GM23338 (cell line): ENCODE results near the gene KCNH5. TPM values are rescaled to one million over a fixed set of nuclear protein-coding genes. Genes with fewer than 3 reads are reported as not detected.

Experiments used
- ATAC-seq: fragments of 200-7000 bp; cut with Tn5 transposase; 3 replicates; pipeline ENCODE4 v1.9.1; 2020
- DNase-seq: peaks from one replicate; pipeline ENCODE4 v3.0.0-alpha.2; 2015; ENCODE audit warnings: low spot score
- H2AFZ ChIP-seq: fragments of 200-600 bp; sonication (generic); 2 replicates; pipeline ENCODE4 v1.8.0; 2016; ENCODE audit warnings: antibody characterized with exemption, mild to moderate bottlenecking, moderate library complexity
- H3F3A ChIP-seq: fragments of 200-600 bp; sonication (generic); replicated peaks from 2 replicates; pipeline ENCODE4 v1.8.0; 2017; ENCODE audit warnings: antibody characterized with exemption, mixed run types, low read depth
- H3K27ac ChIP-seq: fragments of 200-600 bp; sonication (generic); 2 replicates; pipeline ENCODE4 v1.6.1; 2016; ENCODE audit warnings: low read depth
- H3K27me3 ChIP-seq: fragments of 200-600 bp; sonication (generic); 2 replicates; pipeline ENCODE4 v1.8.0; 2016; ENCODE audit warnings: mild to moderate bottlenecking, mixed run types, moderate library complexity; ENCODE audit not compliant: insufficient read depth
- H3K36me3 ChIP-seq: fragments of 200-600 bp; sonication (generic); 2 replicates; pipeline ENCODE4 v1.8.0; 2016; ENCODE audit warnings: mild to moderate bottlenecking; ENCODE audit not compliant: insufficient read depth
- H3K4me1 ChIP-seq: fragments of 200-600 bp; sonication (generic); 2 replicates; pipeline ENCODE4 v1.8.0; 2016; ENCODE audit warnings: mild to moderate bottlenecking, moderate library complexity; ENCODE audit not compliant: insufficient read depth
- H3K4me2 ChIP-seq: fragments of 200-600 bp; sonication (generic); 2 replicates; pipeline ENCODE4 v1.7.1; 2017; ENCODE audit warnings: mixed run types
- H3K4me3 ChIP-seq: fragments of 200-600 bp; sonication (generic); 2 replicates; pipeline ENCODE4 v1.6.1; 2016; ENCODE audit warnings: mixed run types
- H3K79me2 ChIP-seq: fragments of 200-600 bp; sonication (generic); replicated peaks from 2 replicates; pipeline ENCODE4 v1.8.0; 2017; ENCODE audit warnings: mild to moderate bottlenecking; ENCODE audit not compliant: insufficient read depth
- H3K9me2 ChIP-seq: fragments of 200-600 bp; sonication (generic); 2 replicates; pipeline ENCODE4 v1.8.0; 2017; ENCODE audit not compliant: insufficient read depth
- H4K20me1 ChIP-seq: fragments of 200-600 bp; sonication (generic); replicated peaks from 2 replicates; pipeline ENCODE4 v1.8.0; 2017; ENCODE audit warnings: mild to moderate bottlenecking; ENCODE audit not compliant: insufficient read depth
- H3K27ac Mint-ChIP-seq: 2 replicates; pipeline ENCODE4 v1.8.0; 2020; ENCODE audit warnings: inconsistent platforms, mild to moderate bottlenecking, moderate library complexity, mixed read lengths
- H3K27me3 Mint-ChIP-seq: 3 replicates; pipeline ENCODE4 v1.8.0; 2022; ENCODE audit warnings: low read depth, mild to moderate bottlenecking, moderate library complexity, mixed read lengths, inconsistent platforms; ENCODE audit not compliant: insufficient read depth, poor library complexity
- H3K36me3 Mint-ChIP-seq: 3 replicates; pipeline ENCODE4 v1.8.0; 2021; ENCODE audit warnings: low read depth, mild to moderate bottlenecking, inconsistent platforms, moderate library complexity, mixed read lengths
- H3K4me1 Mint-ChIP-seq: 3 replicates; pipeline ENCODE4 v1.8.0; 2020; ENCODE audit warnings: mild to moderate bottlenecking, inconsistent platforms, mixed read lengths
- H3K4me3 Mint-ChIP-seq: 3 replicates; pipeline ENCODE4 v1.8.0; 2021; ENCODE audit warnings: moderate library complexity, mild to moderate bottlenecking, inconsistent platforms, mixed read lengths
- H3K9me3 Mint-ChIP-seq: 3 replicates; pipeline ENCODE4 v1.8.0; 2020; ENCODE audit warnings: moderate library complexity, mild to moderate bottlenecking, inconsistent platforms, mixed read lengths
- CREB1 ChIP-seq: fragments of 250-450 bp; sonication (Bioruptor Pico); IDR thresholded peaks from 2 replicates; pipeline ENCODE4 v1.5.0; 2020; ENCODE audit warnings: low read depth, mild to moderate bottlenecking, moderate library complexity
- CTCF ChIP-seq, 2 experiments: fragments of 200-600 bp in 1 of 2; sonication (generic) in 1 of 2; conservative IDR thresholded peaks; 2 replicates each; pipeline versions ENCODE4 v1.5.1 to v1.6.1; 2016 to 2017; ENCODE audit warnings: antibody characterized with exemption in 2 of 2, low read depth in 2 of 2, mild to moderate bottlenecking in 2 of 2, moderate library complexity in 1 of 2
- ETS1 ChIP-seq: IDR thresholded peaks from 2 replicates; pipeline ENCODE4 v1.6.1; 2016; ENCODE audit warnings: antibody characterized with exemption
- EZH2 ChIP-seq: fragments of 200-600 bp; sonication (generic); IDR thresholded peaks from one replicate; pipeline ENCODE4 v1.8.0; 2017; ENCODE audit warnings: antibody characterized with exemption, mild to moderate bottlenecking, low read depth; ENCODE audit not compliant: unreplicated experiment
- EZH2phosphoT487 ChIP-seq: fragments of 200-600 bp; sonication (generic); IDR thresholded peaks from one replicate; pipeline ENCODE4 v1.8.1; 2018; ENCODE audit warnings: antibody characterized with exemption; ENCODE audit not compliant: unreplicated experiment
- JUNB ChIP-seq: IDR thresholded peaks from one replicate; pipeline ENCODE4 v1.6.1; 2016; ENCODE audit warnings: antibody characterized with exemption; ENCODE audit not compliant: unreplicated experiment
- NANOG ChIP-seq: IDR thresholded peaks from 2 replicates; pipeline ENCODE4 v1.6.1; 2016; ENCODE audit warnings: antibody characterized with exemption, borderline replicate concordance
- POLR2AphosphoS5 ChIP-seq: IDR thresholded peaks from 2 replicates; pipeline ENCODE4 v1.6.1; 2016; ENCODE audit warnings: antibody characterized with exemption, low read depth
- REST ChIP-seq: IDR thresholded peaks from one replicate; pipeline ENCODE4 v1.6.1; 2018; ENCODE audit warnings: antibody characterized with exemption; ENCODE audit not compliant: unreplicated experiment
- STAT1 ChIP-seq: IDR thresholded peaks from one replicate; pipeline ENCODE4 v1.6.1; 2016; ENCODE audit warnings: antibody characterized with exemption; ENCODE audit not compliant: unreplicated experiment
- ZNF114 ChIP-seq: fragments of 250-450 bp; sonication (Bioruptor Pico); IDR thresholded peaks from 2 replicates; pipeline ENCODE4 v1.5.0; 2020; ENCODE audit warnings: mild to moderate bottlenecking, moderate library complexity
- ZNF331 ChIP-seq: fragments of 250-450 bp; sonication (Bioruptor Pico); IDR thresholded peaks from 2 replicates; pipeline ENCODE4 v1.5.0; 2020; ENCODE audit warnings: low read depth, mild to moderate bottlenecking, moderate library complexity
- ZNF462 ChIP-seq: fragments of 250-450 bp; sonication (Bioruptor Pico); IDR thresholded peaks from 2 replicates; pipeline ENCODE4 v1.5.0; 2020; ENCODE audit warnings: mild to moderate bottlenecking, moderate library complexity
- polyA plus RNA-seq: library from polyadenylated mRNA; unstranded; fragments of >200 nt; fragmentation: Nextera tagmentation; extraction: Ambion mirVana; gene quantifications from 2 replicates; pipeline ENCODE4 v1.2.1, GENCODE V29; 2016
- total RNA-seq: library from RNA; depleted of rRNA; stranded (reverse); fragments of >200 nt; shearing (Covaris generic); gene quantifications from 2 replicates; pipeline ENCODE4 v1.2.3, GENCODE V29; 2014

The KCNH5 gene
- total and polyA plus RNA-seq, 2 experiments from 2014 or later, result 0.71 to 0.83 TPM

GRCh38 chr14:62665286-62665685 lies 380.0 kb downstream of the KCNH5 start:
- Histone ChIP-seq H3F3A (no peaks in the 10 kb centered on the region), H3K79me2 (no peaks in the 10 kb centered on the region), H3K27me3 (peaks cover 25% of the 10 kb centered on the region), H2AFZ (no peak overlapping the region), H3K4me3 (no peak overlapping the region), H3K36me3 (no peaks in the 10 kb centered on the region), H4K20me1 (no peaks in the 10 kb centered on the region), H3K9me2 (no peaks in the 10 kb centered on the region), H3K27ac (no peak overlapping the region), H3K4me1 (peaks cover 25% of the 10 kb centered on the region), H3K4me2 (no peak overlapping the region)
- ATAC-seq, result no peak
- DNase-seq, result no peak
- no peak overlapping the region for H3K27ac Mint-ChIP-seq
- TF ChIP-seq ETS1 (no peak), JUNB (no peak), ZNF114 (CRISPR knock-in tag) (no peak), EZH2phosphoT487 (no peak), STAT1 (no peak), CREB1 (CRISPR knock-in tag) (no peak), ZNF331 (no peak), ZNF462 (CRISPR knock-in tag) (no peak), NANOG (no peak), CTCF (conservative IDR thresholded peaks at IDR 0.05; ENCODE audit: low read depth in 2 of 2) (no peak), REST (no peak), EZH2 (no peak), POLR2AphosphoS5 (no peak)
- H3K4me1 Mint-ChIP-seq, result peaks cover 35% of the 10 kb centered on the region
- H3K36me3 Mint-ChIP-seq, result peaks cover 9% of the 10 kb centered on the region; the same call in 1 of the 3 replicates
- no peak overlapping the region for H3K4me3 Mint-ChIP-seq
- no peaks in the 10 kb centered on the region for H3K27me3 Mint-ChIP-seq
- H3K9me3 Mint-ChIP-seq, result peaks cover 6% of the 10 kb centered on the region; the same call in 2 of the 3 replicates
